ENCODE results near the gene ST3GAL4. TPM values are rescaled to one million over a fixed set of nuclear protein-coding genes. Genes with fewer than 3 reads are reported as not detected.
"Not testable (repeated sequence)": the region's sequence is repeated elsewhere in the genome, so short reads cannot be mapped to it uniquely, and the experiment has no call there.

ST3GAL4 gene
- polyA plus RNA-seq (ENCODE audit: insufficient read depth in 1 of 5, insufficient read length in 5 of 5, low replicate concordance in 1 of 5) = 10 to 100 TPM; 29.4 to 38.5 (median 36.1) TPM
- long read RNA-seq, donor 1, transcript ST3GAL4-204 (11 exons, 1,812 nt) = major isoform, 8 of 16 reads
- long read RNA-seq, donor 1, partial matches to known transcripts = 6 of 16 reads
- long read RNA-seq, donor 1, other reads (novel, unspliced or antisense) = 0 of 16 reads
- long read RNA-seq, donor 2, partial matches to known transcripts = 0 of 9 reads
- long read RNA-seq, donor 2, other reads (novel, unspliced or antisense) = 0 of 9 reads
- long read RNA-seq, donor 3, partial matches to known transcripts = 0 of 3 reads
- long read RNA-seq, donor 3, other reads (novel, unspliced or antisense) = 0 of 3 reads
- long read RNA-seq, donor 4, partial matches to known transcripts = 0 of 4 reads
- long read RNA-seq, donor 4, other reads (novel, unspliced or antisense) = 0 of 4 reads
- long read RNA-seq, donor 5, partial matches to known transcripts = 0 of 5 reads
- long read RNA-seq, donor 5, other reads (novel, unspliced or antisense) = 0 of 5 reads
- long read RNA-seq, donor 6, partial matches to known transcripts = 0 of 5 reads
- long read RNA-seq, donor 6, other reads (novel, unspliced or antisense) = 0 of 5 reads
- long read RNA-seq, donor 7, partial matches to known transcripts = 0 of 6 reads
- long read RNA-seq, donor 7, other reads (novel, unspliced or antisense) = 0 of 6 reads
- long read RNA-seq, donor 8, partial matches to known transcripts = 0 of 2 reads
- long read RNA-seq, donor 8, other reads (novel, unspliced or antisense) = 0 of 2 reads

DNA sequence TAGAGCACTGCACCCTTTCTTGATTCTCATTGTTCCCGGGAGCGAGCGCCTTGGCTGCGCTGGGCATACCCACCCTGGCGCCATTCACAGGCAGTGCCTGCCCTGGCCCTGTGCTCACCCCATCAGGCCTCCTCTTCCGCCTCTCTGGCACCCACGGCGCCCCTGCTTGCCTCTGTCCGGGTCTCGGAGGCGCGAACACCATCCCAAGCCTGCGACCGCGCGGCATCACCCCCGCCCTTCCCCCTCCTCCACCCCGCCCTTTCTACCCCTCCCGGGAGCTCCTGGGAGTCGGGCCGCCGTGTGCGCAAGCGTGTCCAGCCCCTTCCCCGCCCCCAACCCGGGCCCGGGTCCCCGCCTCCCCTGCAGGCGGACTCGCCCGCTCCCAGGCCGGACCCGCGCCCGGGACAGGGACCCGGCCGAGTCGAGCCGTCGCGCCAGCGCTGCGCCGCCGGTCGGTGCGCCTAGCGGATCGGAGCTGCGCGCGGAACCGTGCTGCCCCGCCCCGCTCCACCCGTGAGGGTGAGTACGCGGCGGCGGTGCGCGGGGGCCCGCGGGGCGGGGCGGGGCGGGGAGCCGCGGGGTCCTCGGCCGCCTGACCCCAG, at the start of gene ST3GAL4:
Gene ST3GAL4 (plus strand): TSS at position 363 of the 602 bp plus-strand sequence. CDS start 50,470 bp downstream, outside the sequence.
- DNase-seq = peak; percentile 73 to 80

DNA sequence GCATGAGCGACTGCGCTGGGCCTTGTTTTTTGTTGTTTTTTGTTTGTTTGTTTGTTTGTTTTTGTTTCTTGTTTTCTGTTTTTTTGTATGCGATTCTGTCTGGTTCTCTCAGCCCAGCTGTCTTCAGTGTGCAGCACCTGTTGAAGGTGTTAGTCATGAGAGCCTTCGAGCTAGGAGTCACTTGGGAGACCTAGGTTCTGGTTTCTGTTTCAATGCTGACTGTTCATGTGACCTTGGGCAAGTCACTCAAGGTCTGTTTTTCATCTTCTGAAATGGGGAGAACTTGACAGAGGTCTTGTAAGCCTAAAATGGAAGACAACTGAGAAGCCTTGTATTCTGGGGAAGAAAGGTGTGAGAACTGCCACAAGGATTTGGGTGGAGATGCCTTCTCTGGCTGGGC, 49.8 kb upstream of the ST3GAL4 start:
- DNase-seq = no peak

GRCh38 chr11:126307706-126308105, 47.8 kb upstream of the ST3GAL4 start:
- peak in 1 of 2 donors; percentile 23 for DNase-seq

DNA sequence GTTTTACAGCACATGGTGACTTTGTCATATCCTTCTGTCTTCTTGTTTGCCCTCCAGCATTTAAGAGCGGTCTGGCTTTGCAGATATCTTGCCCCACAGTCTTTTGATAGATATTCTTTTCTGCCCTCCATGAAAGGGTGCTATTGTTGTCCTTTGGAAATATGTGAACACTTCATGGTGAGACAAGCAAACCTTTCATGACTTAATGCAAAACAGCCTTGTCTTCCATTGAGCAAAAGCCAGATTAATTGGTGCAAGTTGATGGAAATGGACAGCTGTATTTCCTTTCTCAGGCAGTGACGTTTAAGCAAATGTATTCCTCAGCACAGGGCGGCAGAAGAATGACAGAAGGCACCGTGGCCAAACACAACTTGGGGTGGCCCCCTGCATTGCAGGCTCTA, 47.2 kb upstream of the ST3GAL4 start:
- no peak for DNase-seq

GRCh38 chr11:126308771-126309170, 46.7 kb upstream of the ST3GAL4 start:
- DNase-seq = not testable (repeated sequence)

GRCh38 chr11:126310200-126310991, 45.1 kb upstream of the ST3GAL4 start:
- peak; percentile 73 to 80 for DNase-seq

DNA sequence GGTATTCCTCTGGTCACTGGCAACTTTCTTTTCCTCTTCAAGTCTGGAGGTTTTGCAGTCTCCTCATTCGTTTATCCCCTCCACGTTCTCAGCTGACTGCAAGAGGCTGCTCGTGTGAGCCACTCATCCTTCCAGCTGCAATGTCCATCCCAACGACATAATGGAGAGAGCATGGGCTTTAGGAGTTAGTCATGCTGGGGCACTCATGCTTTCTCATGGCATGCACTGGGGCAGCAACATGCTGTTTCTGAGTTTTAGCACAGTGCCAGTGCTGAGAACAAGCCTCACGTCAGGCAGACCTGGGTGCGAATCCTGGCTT, 44.5 kb upstream of the ST3GAL4 start:
- DNase-seq = no peak

- no peak for DNase-seq
Observed at GRCh38 chr11:126311401-126312291, 43.8 kb upstream of the ST3GAL4 start.

DNA sequence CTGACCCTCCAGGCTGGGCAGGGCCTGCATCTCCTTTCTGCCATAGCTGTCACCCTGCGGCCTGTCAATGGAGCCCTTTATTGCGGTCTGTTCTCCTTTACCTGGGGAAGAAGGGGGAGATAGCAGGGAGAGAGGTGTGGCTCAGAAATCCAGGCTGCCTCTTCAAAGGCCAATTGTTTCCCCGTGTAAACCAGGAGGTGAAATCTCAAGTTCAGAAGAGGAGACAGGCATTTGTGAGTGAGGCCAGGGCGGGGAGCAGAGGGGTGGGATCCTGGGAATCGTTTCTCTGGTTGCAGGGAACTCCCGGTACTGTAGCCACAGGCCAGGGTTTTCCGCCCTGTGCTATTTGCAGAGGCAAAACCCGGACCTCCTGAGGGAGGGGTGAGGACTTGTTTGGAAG, 42.5 kb upstream of the ST3GAL4 start:
- DNase-seq = no peak

- DNase-seq = no peak
Observed at GRCh38 chr11:126313826-126314225, 41.7 kb upstream of the ST3GAL4 start.

GRCh38 chr11:126317432-126317755, 38.1 kb upstream of the ST3GAL4 start:
- DNase-seq = no peak

DNA sequence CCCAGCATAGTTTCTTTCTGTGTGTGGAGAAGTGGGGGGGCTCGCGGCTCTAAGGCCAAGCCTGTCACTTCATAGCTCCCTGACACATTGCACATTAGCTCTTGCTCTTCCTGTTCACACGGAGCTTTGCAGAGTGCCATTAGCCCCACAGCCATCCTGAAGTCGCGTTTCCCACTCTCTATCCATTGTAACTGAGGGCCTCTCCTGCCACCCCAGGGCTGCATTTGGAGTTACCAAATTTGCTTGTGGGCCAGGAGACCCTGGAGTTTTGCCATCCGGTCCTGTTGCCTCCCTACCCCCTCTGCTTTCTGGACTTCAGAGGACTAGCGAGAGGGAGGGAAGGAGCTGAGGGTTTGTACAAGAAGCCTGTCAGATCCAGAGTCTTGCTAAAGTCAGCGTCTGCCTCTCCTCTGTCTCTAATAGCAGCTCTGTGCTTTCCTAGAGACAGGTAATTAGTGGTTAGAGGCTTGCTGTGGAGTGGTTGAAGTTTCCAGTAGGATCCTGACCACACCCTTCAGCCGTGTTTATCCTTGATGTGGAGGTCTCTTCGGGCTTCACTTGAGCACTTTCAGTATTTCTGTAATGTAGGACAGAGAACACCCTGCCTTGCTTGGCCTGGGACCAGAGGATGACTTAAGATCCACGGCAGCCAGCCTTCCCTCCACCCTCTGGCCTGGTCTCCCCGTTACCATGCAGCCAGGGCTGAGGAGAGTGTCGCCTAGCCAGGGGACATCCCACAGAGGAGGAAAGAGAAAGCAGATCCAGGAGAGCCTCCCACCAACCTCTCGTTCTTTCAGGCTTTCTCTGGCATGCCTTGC, 37.5 kb upstream of the ST3GAL4 start:
- peak in 1 of 2 donors; percentile 71 for DNase-seq

GRCh38 chr11:126318574-126319373, 36.7 kb upstream of the ST3GAL4 start:
- peak in 1 of 2 donors; percentile 64 for DNase-seq

- DNase-seq = no peak
Observed at GRCh38 chr11:126319374-126319740, 36.1 kb upstream of the ST3GAL4 start.

DNA sequence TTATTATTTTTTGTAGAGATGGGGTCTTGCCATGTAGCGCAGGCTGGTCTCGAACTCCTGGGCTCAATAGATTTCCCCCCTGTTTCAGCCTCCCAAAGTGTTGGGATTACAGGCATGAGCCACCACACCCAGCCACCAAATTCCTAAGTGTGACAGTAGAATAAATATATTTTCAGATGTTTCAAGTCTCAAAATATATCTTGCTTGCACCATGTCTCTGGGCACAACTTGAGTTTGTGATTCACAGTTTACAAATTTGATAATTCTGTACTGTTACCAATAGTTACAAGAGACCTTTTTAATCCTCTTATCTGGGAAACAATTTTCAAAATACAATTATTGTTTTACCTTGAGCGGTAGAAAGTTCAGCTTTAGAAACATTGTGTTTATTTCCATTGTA, 32.5 kb upstream of the ST3GAL4 start:
- no peak for DNase-seq

GRCh38 chr11:126327281-126328000, 28.0 kb upstream of the ST3GAL4 start:
- no peak for DNase-seq

- no peak for DNase-seq
Observed at GRCh38 chr11:126328001-126328390, 27.5 kb upstream of the ST3GAL4 start.

GRCh38 chr11:126328444-126328843, 27.0 kb upstream of the ST3GAL4 start:
- DNase-seq = no peak

All from right lung (tissue), 10 donors.